ENCODE measurements around the gene NUP133.
"Not testable (repeated sequence)": the region's sequence is repeated elsewhere in the genome, so short reads cannot be mapped to it uniquely, and the experiment has no call there.

- TF ChIP-seq, protein P1, sequence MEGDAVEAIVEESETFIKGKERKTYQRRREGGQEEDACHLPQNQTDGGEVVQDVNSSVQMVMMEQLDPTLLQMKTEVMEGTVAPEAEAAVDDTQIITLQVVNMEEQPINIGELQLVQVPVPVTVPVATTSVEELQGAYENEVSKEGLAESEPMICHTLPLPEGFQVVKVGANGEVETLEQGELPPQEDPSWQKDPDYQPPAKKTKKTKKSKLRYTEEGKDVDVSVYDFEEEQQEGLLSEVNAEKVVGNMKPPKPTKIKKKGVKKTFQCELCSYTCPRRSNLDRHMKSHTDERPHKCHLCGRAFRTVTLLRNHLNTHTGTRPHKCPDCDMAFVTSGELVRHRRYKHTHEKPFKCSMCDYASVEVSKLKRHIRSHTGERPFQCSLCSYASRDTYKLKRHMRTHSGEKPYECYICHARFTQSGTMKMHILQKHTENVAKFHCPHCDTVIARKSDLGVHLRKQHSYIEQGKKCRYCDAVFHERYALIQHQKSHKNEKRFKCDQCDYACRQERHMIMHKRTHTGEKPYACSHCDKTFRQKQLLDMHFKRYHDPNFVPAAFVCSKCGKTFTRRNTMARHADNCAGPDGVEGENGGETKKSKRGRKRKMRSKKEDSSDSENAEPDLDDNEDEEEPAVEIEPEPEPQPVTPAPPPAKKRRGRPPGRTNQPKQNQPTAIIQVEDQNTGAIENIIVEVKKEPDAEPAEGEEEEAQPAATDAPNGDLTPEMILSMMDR (IDR thresholded peaks at IDR 0.05; ENCODE audit: low read depth, low read length, poor library complexity, severe bottlenecking): not testable (repeated sequence)
- not testable (repeated sequence) for TF ChIP-seq EZH2phosphoT487 (IDR thresholded peaks at IDR 0.05; ENCODE audit: borderline replicate concordance, low read length)
Measured at GRCh38 chr1:229418586-229418985, 89.6 kb downstream of the NUP133 start.

Measured in DOHH2 (cell line).